HEK293 (cell line): ENCODE measurements around the gene LRRC37A.

Experiments
- EGR2 ChIP-seq: fragments of 450-650 bp; formaldehyde crosslinking; IDR thresholded peaks from 2 replicates; pipeline ENCODE4 v1.5.1; 2016; ENCODE audit warnings: low read depth, missing biosample characterization, missing genetic modification characterization
- HOXD13 ChIP-seq: sonication (generic); formaldehyde crosslinking; IDR thresholded peaks from 2 replicates; pipeline ENCODE4 v1.8.0; 2022; ENCODE audit warnings: missing genetic modification reagents, borderline replicate concordance
- OSR2 ChIP-seq: fragments of 450-650 bp; formaldehyde crosslinking; IDR thresholded peaks from 2 replicates; pipeline ENCODE4 v1.5.1; 2016; ENCODE audit warnings: missing biosample characterization, missing genetic modification characterization
- SP2 ChIP-seq: fragments of 450-650 bp; formaldehyde crosslinking; IDR thresholded peaks from 2 replicates; pipeline ENCODE4 v1.5.1; 2016; ENCODE audit warnings: missing biosample characterization, missing genetic modification characterization
- SP3 ChIP-seq: fragments of 450-650 bp; formaldehyde crosslinking; IDR thresholded peaks from 2 replicates; pipeline ENCODE4 v1.5.1; 2016; ENCODE audit warnings: missing biosample characterization, missing genetic modification characterization
- TCF7L2 ChIP-seq: IDR thresholded peaks from 2 replicates; pipeline ENCODE4 v1.6.1; 2011; ENCODE audit warnings: low read depth, mild to moderate bottlenecking, inconsistent platforms, low read length, moderate library complexity, borderline replicate concordance
- ZBTB20 ChIP-seq: fragments of 450-650 bp; formaldehyde crosslinking; IDR thresholded peaks from 2 replicates; pipeline ENCODE4 v1.5.1; 2016; ENCODE audit warnings: missing biosample characterization, missing genetic modification characterization
- ZBTB7A ChIP-seq: fragments of 450-650 bp; formaldehyde crosslinking; IDR thresholded peaks from 2 replicates; pipeline ENCODE4 v1.5.1; 2016; ENCODE audit warnings: low read depth, missing biosample characterization, missing genetic modification characterization
- ZEB2 ChIP-seq: fragments of 450-650 bp; formaldehyde crosslinking; IDR thresholded peaks from 2 replicates; pipeline ENCODE4 v1.5.1; 2016; ENCODE audit warnings: missing biosample characterization, missing genetic modification characterization
- ZNF140 ChIP-seq: fragments of 450-650 bp; formaldehyde crosslinking; IDR thresholded peaks from 2 replicates; pipeline ENCODE4 v1.5.1; 2016; ENCODE audit warnings: missing biosample characterization, missing genetic modification characterization
- ZNF184 ChIP-seq: fragments of 450-650 bp; IDR thresholded peaks from 2 replicates; pipeline ENCODE4 v1.5.1; 2018; ENCODE audit warnings: missing biosample characterization, mild to moderate bottlenecking, missing genetic modification characterization
- ZNF2 ChIP-seq: fragments of 450-650 bp; formaldehyde crosslinking; IDR thresholded peaks from 2 replicates; pipeline ENCODE4 v1.5.1; 2016; ENCODE audit warnings: missing biosample characterization, missing genetic modification characterization
- ZNF214 ChIP-seq: fragments of 450-650 bp; formaldehyde crosslinking; IDR thresholded peaks from 2 replicates; pipeline ENCODE4 v1.5.1; 2017; ENCODE audit warnings: missing biosample characterization, mild to moderate bottlenecking, missing genetic modification characterization, borderline replicate concordance
- ZNF350 ChIP-seq: fragments of 450-650 bp; formaldehyde crosslinking; IDR thresholded peaks from 2 replicates; pipeline ENCODE4 v1.5.0; 2017; ENCODE audit warnings: missing biosample characterization, mild to moderate bottlenecking, missing genetic modification characterization
- ZNF37A ChIP-seq: fragments of 450-650 bp; IDR thresholded peaks from 2 replicates; pipeline ENCODE4 v1.5.1; 2018; ENCODE audit warnings: missing biosample characterization, missing genetic modification characterization
- ZNF544 ChIP-seq: fragments of 450-650 bp; formaldehyde crosslinking; IDR thresholded peaks from 2 replicates; pipeline ENCODE4 v1.5.0; 2017; ENCODE audit warnings: missing biosample characterization, missing genetic modification characterization
- ZNF549 ChIP-seq: fragments of 450-650 bp; IDR thresholded peaks from 2 replicates; pipeline ENCODE4 v1.5.1; 2018; ENCODE audit warnings: missing biosample characterization, missing genetic modification characterization, mild to moderate bottlenecking, inconsistent platforms, moderate library complexity
- ZNF558 ChIP-seq: fragments of 450-650 bp; formaldehyde crosslinking; IDR thresholded peaks from 2 replicates; pipeline ENCODE4 v1.5.1; 2016; ENCODE audit warnings: missing biosample characterization, missing genetic modification characterization
- ZNF561 ChIP-seq: fragments of 450-650 bp; IDR thresholded peaks from 2 replicates; pipeline ENCODE4 v1.5.1; 2018; ENCODE audit warnings: missing biosample characterization, missing genetic modification characterization, borderline replicate concordance
- ZNF571 ChIP-seq: fragments of 450-650 bp; formaldehyde crosslinking; IDR thresholded peaks from 2 replicates; pipeline ENCODE4 v1.5.0; 2017; ENCODE audit warnings: missing biosample characterization, missing genetic modification characterization
- ZNF623 ChIP-seq: fragments of 450-650 bp; formaldehyde crosslinking; IDR thresholded peaks from 2 replicates; pipeline ENCODE4 v1.5.1; 2016; ENCODE audit warnings: missing biosample characterization, missing genetic modification characterization
- ZNF658 ChIP-seq: fragments of 450-650 bp; formaldehyde crosslinking; IDR thresholded peaks from 2 replicates; pipeline ENCODE4; 2016; ENCODE audit warnings: missing biosample characterization, missing genetic modification characterization
- ZNF785 ChIP-seq: fragments of 450-650 bp; formaldehyde crosslinking; IDR thresholded peaks from 2 replicates; pipeline ENCODE4 v1.5.1; 2016; ENCODE audit warnings: missing biosample characterization, missing genetic modification characterization
- ZNF791 ChIP-seq: fragments of 450-650 bp; formaldehyde crosslinking; IDR thresholded peaks from 2 replicates; pipeline ENCODE4 v1.5.1; 2016; ENCODE audit warnings: missing biosample characterization, missing genetic modification characterization
- ZNF792 ChIP-seq: fragments of 450-650 bp; formaldehyde crosslinking; IDR thresholded peaks from 2 replicates; pipeline ENCODE4 v1.5.1; 2016; ENCODE audit warnings: missing biosample characterization, missing genetic modification characterization
- ZSCAN30 ChIP-seq: fragments of 450-650 bp; IDR thresholded peaks from 2 replicates; pipeline ENCODE4 v1.5.1; 2018; ENCODE audit warnings: missing biosample characterization, mild to moderate bottlenecking, missing genetic modification characterization, moderate library complexity
- TF ChIP-seq, protein P1 (sequence below): fragments of 450-650 bp; formaldehyde crosslinking; IDR thresholded peaks from 2 replicates; pipeline ENCODE4 v1.5.1; 2017; ENCODE audit warnings: missing biosample characterization, missing genetic modification characterization
- TF ChIP-seq, protein P2 (sequence below): fragments of 450-650 bp; formaldehyde crosslinking; IDR thresholded peaks from 2 replicates; pipeline ENCODE4 v1.5.1; 2017; ENCODE audit warnings: missing biosample characterization, missing genetic modification characterization
- TF ChIP-seq, protein P3 (sequence below): fragments of 450-650 bp; formaldehyde crosslinking; IDR thresholded peaks from 2 replicates; pipeline ENCODE4 v1.5.1; 2016; ENCODE audit warnings: missing biosample characterization, missing genetic modification characterization
- TF ChIP-seq, protein P4 (sequence below): fragments of 450-650 bp; formaldehyde crosslinking; IDR thresholded peaks from 2 replicates; pipeline ENCODE4 v1.5.1; 2016; ENCODE audit warnings: missing biosample characterization, missing genetic modification characterization
- TF ChIP-seq, protein P5 (sequence below): fragments of 450-650 bp; formaldehyde crosslinking; IDR thresholded peaks from 2 replicates; pipeline ENCODE4 v1.5.1; 2016; ENCODE audit warnings: missing biosample characterization, missing genetic modification characterization
- TF ChIP-seq, protein P6 (sequence below): fragments of 450-650 bp; IDR thresholded peaks from 2 replicates; pipeline ENCODE4 v1.5.1; 2018; ENCODE audit warnings: missing biosample characterization, missing genetic modification characterization

LRRC37A gene

DNA sequence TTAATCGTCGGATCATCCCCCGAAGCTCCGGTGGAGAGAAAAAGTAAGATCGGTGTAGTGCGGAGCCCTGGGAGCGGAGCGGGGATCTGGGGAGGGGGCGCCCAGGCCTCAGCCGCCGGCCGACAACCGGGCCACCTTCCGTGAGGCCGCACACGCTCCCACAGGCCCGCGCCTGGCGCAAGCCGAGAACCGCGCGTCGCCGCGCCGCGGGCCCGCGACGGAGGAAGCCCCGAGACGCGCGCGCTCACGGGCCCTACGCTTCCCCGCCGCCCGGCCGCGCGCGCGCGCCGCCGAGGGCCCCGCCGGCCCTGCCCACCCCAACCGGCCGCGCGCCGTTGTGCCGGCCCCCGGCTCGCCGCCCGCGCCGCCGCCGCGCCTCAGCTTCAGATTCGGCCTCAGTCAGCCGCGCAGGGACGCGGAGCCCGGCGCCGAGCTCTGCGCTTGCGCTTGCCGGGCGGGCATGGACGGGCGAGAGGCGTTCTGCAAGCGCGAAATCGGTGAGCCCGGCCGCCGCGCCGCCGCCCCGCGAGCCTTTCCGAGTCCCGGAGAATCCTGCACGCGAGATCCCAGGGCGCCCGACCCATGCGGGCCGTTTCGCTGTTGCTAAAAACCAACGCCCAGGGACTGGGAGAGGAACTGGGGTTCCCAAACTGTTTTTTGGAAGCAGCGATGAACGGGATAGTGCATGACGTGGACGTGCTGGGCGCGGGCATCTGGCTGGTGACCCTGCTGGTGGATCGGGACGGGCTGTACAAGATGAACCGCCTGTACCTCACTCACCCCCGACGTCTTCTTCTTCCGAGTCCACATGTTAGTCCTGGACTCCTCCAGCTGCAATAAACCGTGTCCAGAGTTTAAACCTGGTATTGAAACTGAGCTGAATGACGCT, 28.0 kb upstream of the LRRC37A start (continued):
- TF ChIP-seq, protein P1, sequence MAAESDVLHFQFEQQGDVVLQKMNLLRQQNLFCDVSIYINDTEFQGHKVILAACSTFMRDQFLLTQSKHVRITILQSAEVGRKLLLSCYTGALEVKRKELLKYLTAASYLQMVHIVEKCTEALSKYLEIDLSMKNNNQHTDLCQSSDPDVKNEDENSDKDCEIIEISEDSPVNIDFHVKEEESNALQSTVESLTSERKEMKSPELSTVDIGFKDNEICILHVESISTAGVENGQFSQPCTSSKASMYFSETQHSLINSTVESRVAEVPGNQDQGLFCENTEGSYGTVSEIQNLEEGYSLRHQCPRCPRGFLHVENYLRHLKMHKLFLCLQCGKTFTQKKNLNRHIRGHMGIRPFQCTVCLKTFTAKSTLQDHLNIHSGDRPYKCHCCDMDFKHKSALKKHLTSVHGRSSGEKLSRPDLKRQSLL, result peak; percentile 19; the same call in 1 of the 2 replicates
- TF ChIP-seq ZNF140 (tag by site-specific recombination), result no peak
- TF ChIP-seq, protein P2, sequence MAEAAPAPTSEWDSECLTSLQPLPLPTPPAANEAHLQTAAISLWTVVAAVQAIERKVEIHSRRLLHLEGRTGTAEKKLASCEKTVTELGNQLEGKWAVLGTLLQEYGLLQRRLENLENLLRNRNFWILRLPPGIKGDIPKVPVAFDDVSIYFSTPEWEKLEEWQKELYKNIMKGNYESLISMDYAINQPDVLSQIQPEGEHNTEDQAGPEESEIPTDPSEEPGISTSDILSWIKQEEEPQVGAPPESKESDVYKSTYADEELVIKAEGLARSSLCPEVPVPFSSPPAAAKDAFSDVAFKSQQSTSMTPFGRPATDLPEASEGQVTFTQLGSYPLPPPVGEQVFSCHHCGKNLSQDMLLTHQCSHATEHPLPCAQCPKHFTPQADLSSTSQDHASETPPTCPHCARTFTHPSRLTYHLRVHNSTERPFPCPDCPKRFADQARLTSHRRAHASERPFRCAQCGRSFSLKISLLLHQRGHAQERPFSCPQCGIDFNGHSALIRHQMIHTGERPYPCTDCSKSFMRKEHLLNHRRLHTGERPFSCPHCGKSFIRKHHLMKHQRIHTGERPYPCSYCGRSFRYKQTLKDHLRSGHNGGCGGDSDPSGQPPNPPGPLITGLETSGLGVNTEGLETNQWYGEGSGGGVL, result no peak
- peak; percentile 63 for TF ChIP-seq ZNF2 (tag by site-specific recombination)
- TF ChIP-seq OSR2 (tag by site-specific recombination), result no peak
- no peak for TF ChIP-seq ZNF544 (tag by site-specific recombination)
- TF ChIP-seq, protein P3, sequence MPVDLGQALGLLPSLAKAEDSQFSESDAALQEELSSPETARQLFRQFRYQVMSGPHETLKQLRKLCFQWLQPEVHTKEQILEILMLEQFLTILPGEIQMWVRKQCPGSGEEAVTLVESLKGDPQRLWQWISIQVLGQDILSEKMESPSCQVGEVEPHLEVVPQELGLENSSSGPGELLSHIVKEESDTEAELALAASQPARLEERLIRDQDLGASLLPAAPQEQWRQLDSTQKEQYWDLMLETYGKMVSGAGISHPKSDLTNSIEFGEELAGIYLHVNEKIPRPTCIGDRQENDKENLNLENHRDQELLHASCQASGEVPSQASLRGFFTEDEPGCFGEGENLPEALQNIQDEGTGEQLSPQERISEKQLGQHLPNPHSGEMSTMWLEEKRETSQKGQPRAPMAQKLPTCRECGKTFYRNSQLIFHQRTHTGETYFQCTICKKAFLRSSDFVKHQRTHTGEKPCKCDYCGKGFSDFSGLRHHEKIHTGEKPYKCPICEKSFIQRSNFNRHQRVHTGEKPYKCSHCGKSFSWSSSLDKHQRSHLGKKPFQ, result no peak
- TF ChIP-seq ZNF791 (tag by site-specific recombination), result no peak
- TF ChIP-seq ZEB2 (tag by site-specific recombination), result peak; percentile 87; the same call in 1 of the 2 replicates
- TF ChIP-seq, protein P4, sequence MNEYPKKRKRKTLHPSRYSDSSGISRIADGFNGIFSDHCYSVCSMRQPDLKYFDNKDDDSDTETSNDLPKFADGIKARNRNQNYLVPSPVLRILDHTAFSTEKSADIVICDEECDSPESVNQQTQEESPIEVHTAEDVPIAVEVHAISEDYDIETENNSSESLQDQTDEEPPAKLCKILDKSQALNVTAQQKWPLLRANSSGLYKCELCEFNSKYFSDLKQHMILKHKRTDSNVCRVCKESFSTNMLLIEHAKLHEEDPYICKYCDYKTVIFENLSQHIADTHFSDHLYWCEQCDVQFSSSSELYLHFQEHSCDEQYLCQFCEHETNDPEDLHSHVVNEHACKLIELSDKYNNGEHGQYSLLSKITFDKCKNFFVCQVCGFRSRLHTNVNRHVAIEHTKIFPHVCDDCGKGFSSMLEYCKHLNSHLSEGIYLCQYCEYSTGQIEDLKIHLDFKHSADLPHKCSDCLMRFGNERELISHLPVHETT (tag by site-specific recombination), result 0 out of 2 replicates have a peak, but pooled peaks have one; percentile 49
- TF ChIP-seq ZNF558 (tag by site-specific recombination), result no peak
- peak; percentile 74; the same call in 1 of the 2 replicates for TF ChIP-seq ZNF184 (tag by site-specific recombination)
- TF ChIP-seq ZNF571, result no peak
- no peak for TF ChIP-seq ZNF549 (tag by site-specific recombination)
- TF ChIP-seq ZNF792 (tag by site-specific recombination), result no peak
- TF ChIP-seq ZNF561 (tag by site-specific recombination), result peak; percentile 73; the same call in 1 of the 2 replicates
- TF ChIP-seq ZNF623, result no peak
- no peak for TF ChIP-seq ZBTB7A
- no peak for TF ChIP-seq ZNF37A (tag by site-specific recombination)
- TF ChIP-seq ZNF785 (tag by site-specific recombination), result no peak
- peak; percentile 21; the same call in 1 of the 2 replicates for TF ChIP-seq ZSCAN30
- TF ChIP-seq HOXD13 (CRISPR knock-in tag), result no peak
- TF ChIP-seq TCF7L2, result no peak
- TF ChIP-seq, protein P5, sequence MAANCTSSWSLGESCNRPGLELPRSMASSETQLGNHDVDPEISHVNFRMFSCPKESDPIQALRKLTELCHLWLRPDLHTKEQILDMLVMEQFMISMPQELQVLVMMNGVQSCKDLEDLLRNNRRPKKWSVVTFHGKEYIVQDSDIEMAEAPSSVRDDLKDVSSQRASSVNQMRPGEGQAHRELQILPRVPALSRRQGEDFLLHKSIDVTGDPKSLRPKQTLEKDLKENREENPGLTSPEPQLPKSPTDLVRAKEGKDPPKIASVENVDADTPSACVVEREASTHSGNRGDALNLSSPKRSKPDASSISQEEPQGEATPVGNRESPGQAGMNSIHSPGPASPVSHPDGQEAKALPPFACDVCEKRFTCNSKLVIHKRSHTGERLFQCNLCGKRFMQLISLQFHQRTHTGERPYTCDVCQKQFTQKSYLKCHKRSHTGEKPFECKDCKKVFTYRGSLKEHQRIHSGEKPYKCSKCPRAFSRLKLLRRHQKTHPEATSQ (tag by site-specific recombination), result no peak
- TF ChIP-seq SP2 (tag by site-specific recombination), result no peak
- no peak for TF ChIP-seq ZNF214 (tag by site-specific recombination)
- TF ChIP-seq SP3 (tag by site-specific recombination), result no peak; the same call in 1 of the 2 replicates
- peak; percentile 80 for TF ChIP-seq ZBTB20 (tag by site-specific recombination)
- TF ChIP-seq EGR2 (tag by site-specific recombination), result no peak
- TF ChIP-seq ZNF658 (tag by site-specific recombination), result no peak
- TF ChIP-seq, protein P6, sequence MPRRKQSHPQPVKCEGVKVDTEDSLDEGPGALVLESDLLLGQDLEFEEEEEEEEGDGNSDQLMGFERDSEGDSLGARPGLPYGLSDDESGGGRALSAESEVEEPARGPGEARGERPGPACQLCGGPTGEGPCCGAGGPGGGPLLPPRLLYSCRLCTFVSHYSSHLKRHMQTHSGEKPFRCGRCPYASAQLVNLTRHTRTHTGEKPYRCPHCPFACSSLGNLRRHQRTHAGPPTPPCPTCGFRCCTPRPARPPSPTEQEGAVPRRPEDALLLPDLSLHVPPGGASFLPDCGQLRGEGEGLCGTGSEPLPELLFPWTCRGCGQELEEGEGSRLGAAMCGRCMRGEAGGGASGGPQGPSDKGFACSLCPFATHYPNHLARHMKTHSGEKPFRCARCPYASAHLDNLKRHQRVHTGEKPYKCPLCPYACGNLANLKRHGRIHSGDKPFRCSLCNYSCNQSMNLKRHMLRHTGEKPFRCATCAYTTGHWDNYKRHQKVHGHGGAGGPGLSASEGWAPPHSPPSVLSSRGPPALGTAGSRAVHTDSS (tag by site-specific recombination), result no peak
- no peak for TF ChIP-seq ZNF350 (tag by site-specific recombination)
